GM18909 (cell line): ENCODE data around the gene PPP1R37.

Experiments used
- ATAC-seq: cut with Tn5 transposase; IDR thresholded peaks from one replicate; pipeline ENCODE4 v1.9.1; 2021; ENCODE audit warnings: mild to moderate bottlenecking; ENCODE audit not compliant: unreplicated experiment, poor library complexity

PPP1R37 gene

GRCh38 chr19:45179892-45180370, 87.0 kb downstream of the PPP1R37 start:
- ATAC-seq = no peak

- ATAC-seq = no peak
Measured at GRCh38 chr19:45180936-45181335, 88.0 kb downstream of the PPP1R37 start.

- no peak for ATAC-seq
Measured at GRCh38 chr19:45182758-45183157, 89.8 kb downstream of the PPP1R37 start.

- no peak for ATAC-seq
Measured at GRCh38 chr19:45184115-45184514, 91.1 kb downstream of the PPP1R37 start.

GRCh38 chr19:45186509-45187334, 93.7 kb downstream of the PPP1R37 start:
- ATAC-seq = no peak

GRCh38 chr19:45187421-45188100, 94.6 kb downstream of the PPP1R37 start:
- no peak for ATAC-seq

GRCh38 chr19:45189971-45190370, 97.0 kb downstream of the PPP1R37 start:
- ATAC-seq = no peak

GRCh38 chr19:45191375-45191774, 98.4 kb downstream of the PPP1R37 start:
- no peak for ATAC-seq

- no peak for ATAC-seq
Measured at GRCh38 chr19:45195764-45196163, 102.8 kb downstream of the PPP1R37 start.
